Natural killer cell (primary cell): ENCODE results near the gene ADH1C. TPM values are rescaled to one million over a fixed set of nuclear protein-coding genes. Genes with fewer than 3 reads are reported as not detected.

Experiments
- ATAC-seq, 3 donors: fragments of 150-1000 bp in 2 of 3; fragments of 200-7000 bp in 1 of 3; cut with Tn5 transposase; 1 replicate in 1 of 3; 2 replicates in 2 of 3; pipeline ENCODE4 v1.10.0; 2021; ENCODE audit warnings: mild to moderate bottlenecking in 2 of 3, moderate library complexity in 2 of 3
- DNase-seq, 2 donors: peaks; one replicate each; pipeline versions ENCODE4 v3.0.0 to v3.0.0-alpha.2; 2013 to 2021; ENCODE audit warnings: mixed read lengths in 1 of 2
- H3K27ac ChIP-seq: one replicate; pipeline ENCODE4 v1.5.1; 2013; ENCODE audit warnings: mild to moderate bottlenecking, low read length
- H3K27me3 ChIP-seq: one replicate; pipeline ENCODE4 v1.6.1; 2013; ENCODE audit warnings: low read length; ENCODE audit not compliant: control insufficient read depth, insufficient read depth
- H3K36me3 ChIP-seq: one replicate; pipeline ENCODE4 v1.6.1; 2013; ENCODE audit warnings: low read length; ENCODE audit not compliant: control insufficient read depth, insufficient read depth
- H3K4me1 ChIP-seq: one replicate; pipeline ENCODE4 v1.6.1; 2013; ENCODE audit warnings: low read length; ENCODE audit not compliant: control insufficient read depth, insufficient read depth
- H3K4me3 ChIP-seq: one replicate; pipeline ENCODE4 v1.5.1; 2013; ENCODE audit warnings: low read length
- H3K9me3 ChIP-seq: one replicate; pipeline ENCODE4 v1.6.1; 2013; ENCODE audit warnings: low read length; ENCODE audit not compliant: control insufficient read depth, insufficient read depth
- H3K27ac Mint-ChIP-seq, 2 donors: one replicate each; pipeline ENCODE4 v1.8.0; 2022; ENCODE audit warnings: mild to moderate bottlenecking in 2 of 2, mixed read lengths in 2 of 2, moderate library complexity in 1 of 2
- H3K27me3 Mint-ChIP-seq, 2 donors: one replicate each; pipeline ENCODE4 v1.8.0; 2022; ENCODE audit warnings: low read depth in 2 of 2, mixed read lengths in 2 of 2
- H3K36me3 Mint-ChIP-seq: one replicate; pipeline ENCODE4 v1.8.0; 2022; ENCODE audit warnings: mixed read lengths
- H3K4me1 Mint-ChIP-seq, 2 donors: one replicate each; pipeline ENCODE4 v1.8.0; 2022; ENCODE audit warnings: mixed read lengths in 2 of 2
- H3K4me3 Mint-ChIP-seq: one replicate; pipeline ENCODE4 v1.8.0; 2022; ENCODE audit warnings: mild to moderate bottlenecking, moderate library complexity, mixed read lengths
- H3K9me3 Mint-ChIP-seq, 2 donors: one replicate each; pipeline ENCODE4 v1.8.0; 2022; ENCODE audit warnings: mixed read lengths in 2 of 2
- CTCF ChIP-seq: fragments of 200-600 bp; IDR thresholded peaks from one replicate; pipeline ENCODE4 v1.8.0; 2022; ENCODE audit warnings: antibody characterized with exemption
- WGBS: methylation state at CpG from one replicate; pipeline ENCODE4 v1.1.7; 2013; ENCODE audit warnings: missing lambda C conversion rate; ENCODE audit not compliant: insufficient coverage; 5-methylcytosine and 5-hydroxymethylcytosine counted together
- intact Hi-C: fragments of 100-400 bp; cut with micrococcal nuclease; formaldehyde crosslinking; loops from one replicate; pipeline ENCODE4 v1.14.2; 2022
- total RNA-seq, 4 donors: library from RNA; stranded (reverse); fragments of 120-200 nt in 1 of 4; gene quantifications; one replicate each; pipeline versions ENCODE4 v1.2.3 to v1.2.4, GENCODE V29; 2013 to 2022

ADH1C gene
- total RNA-seq, 3 donors from 2014 or later (not counting 1 experiment from before 2014, with no cell fraction given), result not detected

- no peaks in the 10 kb centered on the region for H3K36me3 ChIP-seq
- DNase-seq (no peak), ATAC-seq (no peak)
- no peaks in the 10 kb centered on the region for H3K4me1 Mint-ChIP-seq
- H3K27ac Mint-ChIP-seq, result no peak overlapping the region
- no peak overlapping the region for H3K27ac ChIP-seq
- no peak for TF ChIP-seq CTCF
- intact Hi-C loops, result no loop called here
- no peak overlapping the region for H3K4me3 Mint-ChIP-seq
- H3K27me3 Mint-ChIP-seq, result no peaks in the 10 kb centered on the region
- 91% methylated on average over 3 of the region's 3 CpGs for WGBS
- H3K36me3 Mint-ChIP-seq, result no peaks in the 10 kb centered on the region
- no peaks in the 10 kb centered on the region for H3K9me3 Mint-ChIP-seq
- H3K9me3 ChIP-seq, result no peaks in the 10 kb centered on the region
- peaks cover 4% of the 10 kb centered on the region for H3K4me1 ChIP-seq
- no peak overlapping the region for H3K4me3 ChIP-seq
- H3K27me3 ChIP-seq, result no peaks in the 10 kb centered on the region
Measured at GRCh38 chr4:99339172-99339571, 13.4 kb downstream of the ADH1C start.

- no peaks in the 10 kb centered on the region for H3K9me3 ChIP-seq
- no peaks in the 10 kb centered on the region for H3K36me3 ChIP-seq
- H3K4me1 ChIP-seq, result peaks cover 4% of the 10 kb centered on the region
- Mint-ChIP-seq H3K9me3 (peaks cover 0 to 2% of the 10 kb centered on the region in 2 donors), H3K27me3 (no peaks in the 10 kb centered on the region), H3K36me3 (no peaks in the 10 kb centered on the region), H3K4me3 (no peak overlapping the region), H3K4me1 (no peaks in the 10 kb centered on the region), H3K27ac (no peak overlapping the region)
- intact Hi-C loops, result no loop called here
- H3K27ac ChIP-seq, result no peak overlapping the region
- no peak for ATAC-seq
- no peak for TF ChIP-seq CTCF
- no peak overlapping the region for H3K4me3 ChIP-seq
- no peaks in the 10 kb centered on the region for H3K27me3 ChIP-seq
- DNase-seq, result no peak
- 76% methylated on average over 4 of the region's 4 CpGs for WGBS
Measured at GRCh38 chr4:99336553-99336952, 16.0 kb downstream of the ADH1C start.

GRCh38 chr4:99334880-99335279 lies 17.7 kb downstream of the ADH1C start:
- intact Hi-C loops, result no loop called here
- TF ChIP-seq CTCF, result no peak
- H3K4me3 ChIP-seq, result no peak overlapping the region
- DNase-seq (no peak), ATAC-seq (no peak)
- WGBS, result 86% methylated on average over 1 of the region's 1 CpG
- H3K27me3 Mint-ChIP-seq, result no peaks in the 10 kb centered on the region
- H3K27me3 ChIP-seq, result no peaks in the 10 kb centered on the region
- peaks cover 0 to 2% of the 10 kb centered on the region in 2 donors for H3K9me3 Mint-ChIP-seq
- peaks cover 4% of the 10 kb centered on the region for H3K4me1 ChIP-seq
- H3K27ac Mint-ChIP-seq, result no peak overlapping the region
- no peaks in the 10 kb centered on the region for H3K4me1 Mint-ChIP-seq
- H3K36me3 Mint-ChIP-seq, result no peaks in the 10 kb centered on the region
- no peaks in the 10 kb centered on the region for H3K36me3 ChIP-seq
- no peak overlapping the region for H3K4me3 Mint-ChIP-seq
- no peaks in the 10 kb centered on the region for H3K9me3 ChIP-seq
- no peak overlapping the region for H3K27ac ChIP-seq

- 89% methylated on average over 3 of the region's 3 CpGs for WGBS
- Mint-ChIP-seq H3K4me3 (no peak overlapping the region), H3K36me3 (no peaks in the 10 kb centered on the region), H3K9me3 (peaks cover 0 to 2% of the 10 kb centered on the region in 2 donors), H3K27ac (no peak overlapping the region), H3K4me1 (no peaks in the 10 kb centered on the region), H3K27me3 (no peaks in the 10 kb centered on the region)
- DNase-seq (no peak), ATAC-seq (no peak)
- no peak for TF ChIP-seq CTCF
- Histone ChIP-seq H3K36me3 (no peaks in the 10 kb centered on the region), H3K4me1 (peaks cover 4% of the 10 kb centered on the region), H3K27me3 (no peaks in the 10 kb centered on the region), H3K4me3 (no peak overlapping the region), H3K27ac (no peak overlapping the region), H3K9me3 (no peaks in the 10 kb centered on the region)
- intact Hi-C loops, result no loop called here
Measured at GRCh38 chr4:99330648-99331047, 21.9 kb downstream of the ADH1C start.
